Measurements from ENCODE around the gene WNT10A. TPM values are rescaled to one million over a fixed set of nuclear protein-coding genes. Genes with fewer than 3 reads are reported as not detected.

WNT10A gene
- total RNA-seq, 2 donors from 2014 or later, result 0.44 to 0.61 TPM

DNA sequence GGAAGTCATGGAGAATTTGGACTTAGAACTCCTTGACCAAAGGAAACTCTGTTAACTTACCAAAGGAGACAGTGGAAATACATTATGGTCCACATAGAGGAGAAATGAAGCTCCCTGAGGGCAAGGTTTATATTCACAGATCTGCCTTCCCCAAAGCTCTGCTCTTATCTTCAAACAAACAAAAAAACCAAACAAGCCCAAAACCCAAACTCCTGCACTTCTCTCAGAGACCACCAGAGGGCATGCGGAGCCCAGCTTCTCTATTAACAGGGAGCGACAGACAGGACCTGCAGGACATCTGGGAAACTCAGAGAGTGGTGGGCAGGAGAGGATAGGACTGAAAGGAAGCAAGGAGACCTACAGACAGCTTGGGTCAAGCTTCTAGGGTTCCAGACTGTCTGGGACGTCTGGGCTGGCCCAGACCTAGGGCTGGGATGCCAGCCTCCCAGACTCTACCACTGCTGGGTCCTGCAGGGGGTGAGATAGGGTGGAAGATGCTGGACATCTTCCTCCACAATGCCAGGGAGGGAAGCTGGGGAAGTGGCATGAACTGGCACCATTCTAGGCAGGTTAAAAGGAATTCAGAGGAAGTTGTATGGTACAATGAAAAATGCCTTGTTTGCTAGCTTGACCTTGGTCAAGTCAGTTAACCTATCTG is 4.0 kb upstream of the WNT10A start:
- Histone ChIP-seq H3K9me3 (no peaks in the 10 kb centered on the region), H3K4me3 (no peak overlapping the region), H3K9ac (ENCODE audit: low read depth in 2 of 2, low read length in 2 of 2) (no peak overlapping the region), H3K4me1 (no peaks in the 10 kb centered on the region), H3K27ac (no peak overlapping the region), H3K36me3 (no peaks in the 10 kb centered on the region), H3K27me3 (peaks cover 73% of the 10 kb centered on the region)
- peak; percentile 67 for DNase-seq
- TF ChIP-seq, protein P1, sequence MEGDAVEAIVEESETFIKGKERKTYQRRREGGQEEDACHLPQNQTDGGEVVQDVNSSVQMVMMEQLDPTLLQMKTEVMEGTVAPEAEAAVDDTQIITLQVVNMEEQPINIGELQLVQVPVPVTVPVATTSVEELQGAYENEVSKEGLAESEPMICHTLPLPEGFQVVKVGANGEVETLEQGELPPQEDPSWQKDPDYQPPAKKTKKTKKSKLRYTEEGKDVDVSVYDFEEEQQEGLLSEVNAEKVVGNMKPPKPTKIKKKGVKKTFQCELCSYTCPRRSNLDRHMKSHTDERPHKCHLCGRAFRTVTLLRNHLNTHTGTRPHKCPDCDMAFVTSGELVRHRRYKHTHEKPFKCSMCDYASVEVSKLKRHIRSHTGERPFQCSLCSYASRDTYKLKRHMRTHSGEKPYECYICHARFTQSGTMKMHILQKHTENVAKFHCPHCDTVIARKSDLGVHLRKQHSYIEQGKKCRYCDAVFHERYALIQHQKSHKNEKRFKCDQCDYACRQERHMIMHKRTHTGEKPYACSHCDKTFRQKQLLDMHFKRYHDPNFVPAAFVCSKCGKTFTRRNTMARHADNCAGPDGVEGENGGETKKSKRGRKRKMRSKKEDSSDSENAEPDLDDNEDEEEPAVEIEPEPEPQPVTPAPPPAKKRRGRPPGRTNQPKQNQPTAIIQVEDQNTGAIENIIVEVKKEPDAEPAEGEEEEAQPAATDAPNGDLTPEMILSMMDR (IDR thresholded peaks at IDR 0.05), result peak; percentile 93
- intact Hi-C loops (cut with DNase I), result loop anchor here (2.0 to 5.0 kb wide), 2 partner anchors 22 to 101 kb away; no protein-coding TSS in a partner anchor

DNA sequence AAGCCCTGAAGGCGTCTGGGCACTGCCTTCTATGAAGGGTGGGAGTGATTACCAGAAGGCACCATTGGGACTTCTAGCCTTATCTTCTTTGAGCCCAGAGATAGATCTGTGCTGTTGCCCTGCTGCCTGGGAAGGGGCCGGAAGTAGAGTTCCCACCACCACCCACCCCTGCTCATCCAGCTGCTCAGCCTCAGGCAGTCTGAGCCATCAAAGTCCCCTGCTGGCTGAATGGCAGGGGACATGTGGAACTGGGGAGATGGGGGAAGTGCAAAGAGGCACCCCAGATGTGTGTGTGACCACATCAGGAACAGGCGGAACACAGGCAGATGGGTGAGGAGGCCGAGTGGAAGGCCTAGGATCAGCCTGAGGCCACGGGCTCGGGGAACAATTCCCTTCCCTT is 3.3 kb upstream of the WNT10A start:
- no peak for DNase-seq
- Histone ChIP-seq H3K27me3 (peaks cover 72% of the 10 kb centered on the region), H3K9ac (ENCODE audit: low read depth in 2 of 2, low read length in 2 of 2) (no peak overlapping the region), H3K9me3 (no peaks in the 10 kb centered on the region), H3K27ac (no peak overlapping the region), H3K4me3 (no peak overlapping the region), H3K4me1 (no peaks in the 10 kb centered on the region), H3K36me3 (no peaks in the 10 kb centered on the region)
- TF ChIP-seq, protein P1 (IDR thresholded peaks at IDR 0.05), result no peak
- intact Hi-C loops (cut with DNase I), result loop anchor here (2.0 to 5.0 kb wide), 2 partner anchors 21 to 100 kb away; no protein-coding TSS in a partner anchor

DNA sequence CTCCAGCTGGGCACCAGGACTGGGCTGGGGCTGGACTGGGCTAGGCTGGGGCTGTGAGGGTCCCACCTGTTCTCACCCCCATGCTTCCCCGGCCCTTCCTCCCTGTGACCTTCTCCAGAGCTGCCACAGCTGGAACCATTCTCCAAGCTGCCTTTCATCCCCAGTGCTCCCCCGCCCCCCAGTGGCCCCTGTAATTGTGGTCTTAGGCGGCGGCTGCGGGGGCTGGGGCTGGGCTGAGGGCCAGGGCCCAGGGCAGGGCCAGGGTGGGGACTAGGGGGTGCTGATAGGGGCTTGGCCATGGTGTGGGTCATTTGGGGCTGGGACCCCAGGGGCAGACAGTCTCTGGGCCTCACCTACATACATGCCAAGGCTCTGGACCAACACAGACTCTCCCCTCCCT is 2.8 kb upstream of the WNT10A start:
- no peaks in the 10 kb centered on the region for H3K4me1 ChIP-seq
- H3K9me3 ChIP-seq, result no peaks in the 10 kb centered on the region
- no peaks in the 10 kb centered on the region for H3K36me3 ChIP-seq
- intact Hi-C loops (cut with DNase I), result loop anchor here (2.0 to 5.0 kb wide), 2 partner anchors 21 to 99 kb away; no protein-coding TSS in a partner anchor
- TF ChIP-seq, protein P1 (IDR thresholded peaks at IDR 0.05), result no peak
- no peak for DNase-seq
- H3K27me3 ChIP-seq, result peaks cover 71% of the 10 kb centered on the region
- no peak overlapping the region for H3K9ac ChIP-seq (ENCODE audit: low read depth in 2 of 2, low read length in 2 of 2)
- H3K4me3 ChIP-seq, result no peak overlapping the region
- no peak overlapping the region for H3K27ac ChIP-seq

DNA sequence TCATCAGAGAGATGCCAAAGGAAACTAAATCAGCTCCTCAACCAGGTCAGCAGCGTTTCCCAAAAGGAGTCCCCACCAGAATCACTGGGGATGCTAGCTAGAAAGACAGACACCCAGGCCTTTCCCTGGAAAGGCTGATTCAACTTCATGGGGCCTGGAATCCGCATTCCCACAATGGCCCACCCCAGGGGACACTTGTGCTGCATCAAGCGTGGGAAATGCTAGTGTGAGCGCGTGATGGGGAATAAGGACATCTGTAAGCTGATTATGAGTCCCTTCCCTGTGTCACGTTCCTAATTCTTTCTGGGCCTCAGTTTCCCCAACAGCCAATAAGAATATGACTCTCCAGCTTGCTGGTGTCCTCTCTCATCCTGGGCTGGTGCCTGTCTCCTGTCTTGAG is 2.2 kb upstream of the WNT10A start:
- Histone ChIP-seq H3K36me3 (no peaks in the 10 kb centered on the region), H3K27me3 (peaks cover 71% of the 10 kb centered on the region), H3K9me3 (no peaks in the 10 kb centered on the region), H3K4me1 (no peaks in the 10 kb centered on the region), H3K27ac (no peak overlapping the region), H3K4me3 (no peak overlapping the region), H3K9ac (ENCODE audit: low read depth in 2 of 2, low read length in 2 of 2) (no peak overlapping the region)
- TF ChIP-seq, protein P1 (IDR thresholded peaks at IDR 0.05), result no peak
- no peak for DNase-seq
- intact Hi-C loops (cut with DNase I), result loop anchor here (5.0 kb wide), 1 partner anchor 99 kb away; no protein-coding TSS in a partner anchor

DNA sequence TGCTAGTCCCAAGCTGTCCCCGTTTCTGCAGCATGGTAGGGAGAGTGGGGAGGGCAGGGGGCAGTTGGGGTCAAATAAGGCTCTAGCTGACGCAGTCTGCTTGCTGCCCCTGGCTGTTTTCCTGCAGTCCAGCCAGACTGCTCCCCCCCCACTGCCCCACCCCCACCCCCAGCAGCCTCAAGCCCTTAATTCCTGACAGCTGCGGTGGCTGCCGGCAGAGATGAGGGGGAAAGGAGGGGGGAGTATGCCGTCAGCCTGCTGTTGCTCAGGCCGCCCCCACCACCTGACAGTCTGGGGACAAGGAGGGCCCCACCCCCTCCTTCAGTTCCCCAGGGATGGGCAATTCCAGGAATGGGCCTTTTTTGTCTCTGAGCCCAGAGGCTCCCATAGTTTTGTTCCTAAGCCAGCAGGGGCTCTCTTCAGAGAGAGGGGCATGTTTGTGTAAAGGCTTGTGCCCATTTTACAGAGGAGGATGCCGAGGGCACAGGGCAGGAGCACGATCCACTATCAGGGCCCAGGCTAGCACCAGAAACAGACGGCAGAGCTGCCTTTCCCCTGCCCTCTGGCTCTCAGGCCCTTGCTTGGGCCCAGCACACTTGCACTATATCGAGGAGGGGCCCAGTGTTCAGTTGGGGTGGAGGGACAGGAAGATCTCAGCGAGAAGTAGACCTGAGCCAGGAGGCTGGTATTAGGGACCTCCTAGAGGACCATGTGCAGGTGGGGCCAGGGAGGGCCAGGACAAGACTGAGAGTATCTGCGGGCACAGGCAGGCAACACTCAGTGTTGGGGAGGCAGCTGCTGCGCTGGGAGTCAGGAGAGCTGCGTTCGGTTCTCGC is 1.5 kb upstream of the WNT10A start:
- no peaks in the 10 kb centered on the region for H3K36me3 ChIP-seq
- no peak for DNase-seq
- intact Hi-C loops (cut with DNase I), result loop anchor here (5.0 kb wide), 1 partner anchor 98 kb away; no protein-coding TSS in a partner anchor
- H3K4me1 ChIP-seq, result no peaks in the 10 kb centered on the region
- TF ChIP-seq, protein P1 (IDR thresholded peaks at IDR 0.05), result no peak
- no peak overlapping the region for H3K27ac ChIP-seq
- no peak overlapping the region for H3K4me3 ChIP-seq
- peaks cover 71% of the 10 kb centered on the region for H3K27me3 ChIP-seq
- no peak overlapping the region for H3K9ac ChIP-seq (ENCODE audit: low read depth in 2 of 2, low read length in 2 of 2)
- H3K9me3 ChIP-seq, result no peaks in the 10 kb centered on the region

Measured in colonic mucosa (tissue), 4 donors.